Duodenal mucosa (tissue), 2 donors: ENCODE data around the gene ATG4B.

Experiments
- H3K27ac ChIP-seq: one replicate; pipeline ENCODE4 v1.7.0; 2013; ENCODE audit warnings: low read depth, low read length
- H3K27me3 ChIP-seq, 2 donors: one replicate each; pipeline ENCODE4 v1.7.0; 2013; ENCODE audit warnings: low read length in 2 of 2, control low read depth in 1 of 2; ENCODE audit not compliant: insufficient read depth in 2 of 2, control insufficient read depth in 1 of 2
- H3K36me3 ChIP-seq, 2 donors: one replicate each; pipeline ENCODE4 v1.7.0; 2013; ENCODE audit warnings: low read length in 2 of 2, control low read depth in 1 of 2; ENCODE audit not compliant: insufficient read depth in 2 of 2, control insufficient read depth in 1 of 2
- H3K4me1 ChIP-seq, 2 donors: one replicate each; pipeline ENCODE4 v1.7.0; 2013; ENCODE audit warnings: low read length in 2 of 2, control low read depth in 1 of 2; ENCODE audit not compliant: insufficient read depth in 2 of 2, control insufficient read depth in 1 of 2
- H3K4me3 ChIP-seq, 2 donors: one replicate each; pipeline ENCODE4 v1.7.0; 2013; ENCODE audit warnings: low read length in 2 of 2, low read depth in 1 of 2
- H3K9ac ChIP-seq, 2 donors: one replicate each; pipeline ENCODE4 v1.7.0; 2013; ENCODE audit warnings: low read length in 2 of 2, low read depth in 1 of 2
- H3K9me3 ChIP-seq, 2 donors: one replicate each; pipeline ENCODE4 v1.7.0; 2013; ENCODE audit warnings: low read length in 2 of 2, control low read depth in 1 of 2; ENCODE audit not compliant: control insufficient read depth in 1 of 2

Gene ATG4B

DNA sequence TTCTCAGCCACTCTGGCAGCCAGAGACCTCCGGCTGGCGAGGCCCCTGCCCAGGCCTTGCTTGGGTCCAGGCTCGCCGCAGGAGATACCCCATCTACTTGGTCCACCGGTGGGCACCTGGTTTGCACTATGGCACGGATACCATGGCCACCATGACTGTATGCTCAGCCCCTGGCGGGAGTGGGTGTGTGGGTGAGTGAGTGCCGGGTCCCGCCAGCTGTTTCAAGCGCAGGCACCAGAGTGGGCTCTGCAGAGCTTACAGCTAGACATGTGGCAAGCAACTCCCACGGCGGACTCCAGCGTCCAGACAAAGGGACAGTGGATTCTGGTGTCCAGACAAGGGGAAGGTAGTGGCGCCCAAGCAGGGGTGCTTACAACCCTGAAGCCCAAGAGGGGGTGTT is 1.4 kb downstream of the ATG4B start:
- Histone ChIP-seq H3K4me1 (peaks cover 29% of the 10 kb centered on the region in 2 donors), H3K9me3 (no peaks in the 10 kb centered on the region), H3K4me3 (peak overlapping the region in 1 of 2 donors; percentile 92), H3K27me3 (no peaks in the 10 kb centered on the region), H3K27ac (no peak overlapping the region), H3K36me3 (peaks cover 0 to 6% of the 10 kb centered on the region in 2 donors), H3K9ac (no peak overlapping the region)

DNA sequence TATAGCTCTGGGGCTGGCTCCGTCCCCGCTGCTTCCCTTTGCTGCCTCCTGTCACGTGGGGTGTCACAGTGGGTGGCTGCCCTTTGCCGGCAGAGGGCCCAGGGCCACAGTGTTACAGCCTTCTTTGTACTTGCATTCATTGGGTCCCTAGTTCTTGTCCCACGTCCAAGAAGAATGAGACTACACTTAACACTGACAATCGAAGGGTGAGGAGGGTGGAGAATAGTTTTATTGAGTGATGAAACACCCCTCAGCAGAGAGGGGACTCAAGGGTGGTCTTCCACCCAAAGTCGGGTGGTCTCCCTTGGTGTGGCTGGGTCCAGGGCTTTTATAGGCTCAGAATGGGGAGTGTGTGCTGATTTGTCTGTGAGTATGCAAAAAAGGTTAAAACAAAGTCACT is 1.9 kb downstream of the ATG4B start:
- peaks cover 0 to 3% of the 10 kb centered on the region in 2 donors for H3K36me3 ChIP-seq
- H3K4me1 ChIP-seq = peaks cover 29% of the 10 kb centered on the region in 2 donors
- no peak overlapping the region for H3K27ac ChIP-seq
- H3K9ac ChIP-seq = no peak overlapping the region
- H3K27me3 ChIP-seq = no peaks in the 10 kb centered on the region
- H3K9me3 ChIP-seq = no peaks in the 10 kb centered on the region
- H3K4me3 ChIP-seq = peak overlapping the region in 1 of 2 donors; percentile 92

DNA sequence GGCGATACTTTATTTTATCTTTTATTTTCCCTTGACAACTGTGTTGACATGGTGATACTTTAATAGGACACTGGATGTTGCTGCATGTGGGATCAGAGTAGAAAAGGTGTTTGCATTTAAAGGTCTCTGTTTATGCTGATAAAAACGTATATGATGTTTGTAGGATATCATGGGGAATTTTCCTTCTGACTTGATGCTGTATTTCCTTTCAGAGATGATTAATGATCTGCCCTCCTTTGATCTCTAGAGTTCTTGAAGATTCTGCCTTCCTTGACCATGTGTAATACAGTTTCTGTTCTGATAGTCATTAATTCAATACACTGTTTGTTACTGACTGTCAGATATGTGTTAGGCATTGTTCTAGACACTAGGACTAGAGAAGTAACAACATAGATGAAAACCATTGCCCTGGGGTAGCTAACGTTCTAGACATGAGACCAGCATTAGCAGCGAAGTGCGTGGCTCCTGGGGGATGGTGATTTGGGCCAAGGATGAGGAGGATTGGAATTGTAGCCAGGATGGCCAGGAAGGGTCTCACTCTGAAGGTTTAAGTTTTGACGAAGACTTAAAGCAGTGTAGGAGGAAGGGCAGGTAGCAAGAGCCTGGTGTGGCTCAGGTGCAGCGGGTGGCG is 2.8 kb downstream of the ATG4B start:
- no peak overlapping the region for H3K4me3 ChIP-seq
- no peaks in the 10 kb centered on the region for H3K27me3 ChIP-seq
- no peaks in the 10 kb centered on the region for H3K9me3 ChIP-seq
- H3K4me1 ChIP-seq = peaks cover 25 to 29% of the 10 kb centered on the region in 2 donors
- H3K36me3 ChIP-seq = peaks cover under 1 to 3% of the 10 kb centered on the region in 2 donors
- H3K27ac ChIP-seq = no peak overlapping the region
- no peak overlapping the region for H3K9ac ChIP-seq

DNA sequence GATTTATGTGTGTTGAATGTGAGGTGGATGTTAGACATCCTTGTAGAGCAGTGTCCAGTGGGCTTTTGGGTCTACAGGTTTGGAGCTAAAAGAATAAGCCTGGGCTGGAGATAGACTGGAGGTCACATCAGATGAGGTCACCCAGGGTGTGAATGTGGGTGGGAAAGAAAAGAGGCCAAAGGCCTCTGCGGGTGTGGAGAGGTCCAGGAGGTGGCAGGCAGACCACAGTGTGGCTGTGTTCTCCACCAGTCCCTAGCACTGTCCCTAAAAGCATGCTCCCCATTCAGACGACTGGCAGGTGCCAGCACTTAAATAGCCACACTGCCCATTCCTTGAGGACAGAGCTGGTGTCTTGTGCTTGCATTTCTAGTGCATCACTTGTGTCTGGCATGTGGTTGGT is 4.1 kb downstream of the ATG4B start:
- H3K4me1 ChIP-seq = peaks cover 19 to 24% of the 10 kb centered on the region in 2 donors

DNA sequence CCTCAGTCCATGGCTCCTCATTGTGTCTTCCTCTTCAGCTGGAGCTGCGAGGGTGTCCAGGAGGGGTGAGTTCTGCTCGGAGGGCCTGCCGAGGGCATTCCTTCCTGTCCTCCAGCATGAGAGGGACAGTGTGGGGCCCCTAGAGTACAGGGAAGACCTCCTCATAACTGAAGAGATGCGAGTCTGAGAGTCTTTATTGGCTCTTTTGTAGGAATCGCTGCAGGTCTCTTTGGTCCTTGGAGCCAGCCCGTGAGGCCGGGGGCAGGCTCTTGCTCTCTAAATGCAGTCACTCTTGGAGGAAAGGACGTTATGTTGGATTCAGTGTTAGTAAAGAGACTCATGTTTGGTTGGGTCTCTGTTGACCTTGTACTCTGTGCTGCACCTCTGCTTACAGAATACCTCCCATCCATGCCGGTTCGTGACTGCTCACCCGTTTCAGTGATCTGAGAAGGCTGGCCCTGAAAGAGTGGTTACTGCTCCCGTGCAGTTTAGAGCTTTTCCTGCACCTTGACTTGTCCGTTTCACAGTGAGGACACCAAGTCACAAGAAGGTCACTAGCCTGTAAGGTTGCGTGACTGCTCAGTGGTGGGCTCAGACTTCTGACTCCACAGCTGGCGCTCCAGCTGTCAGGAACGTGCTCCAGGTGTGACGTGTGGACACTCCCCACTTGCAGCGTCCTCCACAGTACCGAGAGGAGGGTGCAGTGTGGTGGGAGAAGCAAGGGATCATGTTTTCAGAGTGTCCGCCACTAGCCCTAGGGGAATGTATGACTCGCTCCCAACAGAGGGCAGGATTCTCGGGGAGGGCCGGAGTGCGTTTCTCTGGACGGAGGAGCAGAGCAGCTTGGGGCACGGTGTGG is 7.8 kb downstream of the ATG4B start:
- no peak overlapping the region for H3K9ac ChIP-seq
- peaks cover 3 to 12% of the 10 kb centered on the region in 2 donors for H3K4me1 ChIP-seq
- H3K27me3 ChIP-seq = no peaks in the 10 kb centered on the region
- H3K9me3 ChIP-seq = no peaks in the 10 kb centered on the region
- no peak overlapping the region for H3K4me3 ChIP-seq
- H3K36me3 ChIP-seq = peaks cover 2 to 4% of the 10 kb centered on the region in 2 donors
- no peak overlapping the region for H3K27ac ChIP-seq

More for the DNA sequence above, 4.1 kb downstream of the ATG4B start:
- Histone ChIP-seq H3K4me3 (no peak overlapping the region), H3K9ac (no peak overlapping the region), H3K27me3 (no peaks in the 10 kb centered on the region), H3K9me3 (no peaks in the 10 kb centered on the region), H3K36me3 (peaks cover 3 to 4% of the 10 kb centered on the region in 2 donors), H3K27ac (no peak overlapping the region)

DNA sequence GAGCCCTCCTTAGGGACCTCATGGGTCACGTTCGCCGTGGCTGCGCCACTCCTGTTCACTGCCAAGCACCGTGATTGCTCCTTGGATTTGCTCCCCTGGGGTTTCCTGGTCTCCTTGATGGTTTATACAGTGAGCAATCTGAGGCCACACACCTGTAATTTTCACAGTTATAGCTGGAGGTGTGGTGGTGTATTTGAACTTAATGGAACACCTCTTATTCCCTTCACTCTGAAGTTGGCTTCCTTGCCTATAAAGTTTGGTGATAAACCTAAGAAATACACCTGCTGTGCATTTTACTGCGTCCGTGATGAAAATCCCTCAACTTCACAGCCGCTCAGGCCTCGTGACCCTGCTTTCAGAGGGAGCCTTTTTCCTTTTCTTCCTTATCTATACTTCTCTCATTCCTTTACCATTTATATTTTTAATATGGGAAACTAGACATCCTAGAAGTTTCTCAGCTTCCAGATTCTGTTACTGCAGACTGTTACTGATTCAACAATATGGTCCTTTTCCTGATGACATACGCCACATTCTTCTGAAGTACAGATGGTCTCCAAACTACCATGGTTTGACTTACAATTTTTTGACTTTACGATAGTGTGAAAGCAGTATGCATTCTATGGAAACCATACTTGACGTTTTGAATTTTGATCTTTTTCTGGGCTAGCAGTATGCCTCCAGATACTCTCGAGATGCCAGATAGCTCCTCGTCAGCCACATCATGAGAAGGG is 8.6 kb downstream of the ATG4B start:
- no peaks in the 10 kb centered on the region for H3K27me3 ChIP-seq
- peaks cover 5 to 6% of the 10 kb centered on the region in 2 donors for H3K4me1 ChIP-seq
- no peak overlapping the region for H3K27ac ChIP-seq
- H3K9ac ChIP-seq = no peak overlapping the region
- peaks cover 4 to 6% of the 10 kb centered on the region in 2 donors for H3K36me3 ChIP-seq
- H3K9me3 ChIP-seq = no peaks in the 10 kb centered on the region
- no peak overlapping the region for H3K4me3 ChIP-seq

DNA sequence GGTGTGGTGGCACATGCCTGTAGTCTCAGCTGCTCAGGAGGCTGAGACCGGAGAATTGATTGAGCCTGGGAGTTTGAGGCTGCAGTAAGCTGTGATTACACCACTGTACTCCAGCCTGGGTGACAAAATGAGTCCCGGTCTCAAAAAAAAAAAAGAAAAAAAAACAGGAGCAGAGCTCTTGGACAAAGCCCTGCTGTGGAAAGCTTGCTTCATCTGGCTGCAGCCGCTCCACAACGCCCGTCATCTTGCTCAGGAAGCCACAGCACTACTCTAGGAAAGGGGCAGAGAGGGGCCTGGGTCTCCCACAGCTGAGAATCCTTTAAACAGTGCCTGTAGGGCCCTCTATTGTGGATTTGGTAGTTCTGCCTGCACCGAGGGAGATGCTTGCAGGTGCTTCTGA is 11.0 kb downstream of the ATG4B start:
- no peaks in the 10 kb centered on the region for H3K27me3 ChIP-seq
- no peak overlapping the region for H3K4me3 ChIP-seq
- H3K36me3 ChIP-seq = peaks cover 14 to 29% of the 10 kb centered on the region in 2 donors
- peaks cover 0 to 5% of the 10 kb centered on the region in 2 donors for H3K4me1 ChIP-seq
- H3K27ac ChIP-seq = no peak overlapping the region
- H3K9ac ChIP-seq = no peak overlapping the region
- H3K9me3 ChIP-seq = no peaks in the 10 kb centered on the region

DNA sequence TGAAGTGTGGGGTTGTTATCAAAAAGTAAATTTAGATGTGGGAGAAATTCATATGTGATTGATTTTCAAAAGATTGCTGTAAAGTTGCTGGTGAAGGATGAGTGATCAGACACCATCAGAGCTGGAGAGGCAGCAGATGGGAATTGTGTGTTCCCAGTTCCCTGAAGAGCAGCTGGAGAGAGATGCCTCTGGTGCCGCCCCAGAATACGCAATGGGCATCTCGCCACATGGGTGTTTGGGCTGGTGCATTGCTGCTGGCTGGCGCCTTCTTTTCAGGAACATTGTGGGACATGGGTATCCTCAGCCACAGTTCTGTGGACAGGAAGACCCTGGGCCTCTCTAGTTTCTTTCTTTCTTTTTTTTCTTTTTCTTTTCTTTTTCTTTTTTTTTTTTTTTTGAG is 11.9 kb downstream of the ATG4B start:
- no peaks in the 10 kb centered on the region for H3K27me3 ChIP-seq
- H3K27ac ChIP-seq = no peak overlapping the region
- H3K36me3 ChIP-seq = peaks cover 15 to 34% of the 10 kb centered on the region in 2 donors

DNA sequence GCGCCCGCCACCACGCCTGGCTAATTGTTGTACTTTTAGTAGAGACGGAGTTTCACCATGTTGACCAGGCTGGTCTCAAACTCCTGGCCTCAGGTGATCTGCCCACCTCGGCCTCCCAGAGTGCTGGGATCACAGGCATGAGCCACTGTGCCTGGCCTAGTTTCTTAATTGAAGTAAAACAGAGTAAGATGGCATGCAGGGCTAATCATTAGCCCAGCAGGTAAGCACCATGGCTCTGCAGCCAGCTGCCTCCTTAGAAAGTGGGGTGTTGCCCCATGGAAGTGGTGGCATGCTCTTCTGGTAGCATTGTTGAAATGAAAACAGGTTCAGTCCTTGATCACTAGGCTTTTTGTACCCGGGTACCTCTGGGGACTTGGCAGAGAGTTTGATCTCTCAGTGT is 12.4 kb downstream of the ATG4B start:
- H3K4me1 ChIP-seq = peaks cover 0 to 5% of the 10 kb centered on the region in 2 donors
- no peaks in the 10 kb centered on the region for H3K9me3 ChIP-seq
- H3K36me3 ChIP-seq = peaks cover 20 to 40% of the 10 kb centered on the region in 2 donors

More for the DNA sequence above, 11.9 kb downstream of the ATG4B start:
- no peak overlapping the region for H3K9ac ChIP-seq
- peaks cover 0 to 5% of the 10 kb centered on the region in 2 donors for H3K4me1 ChIP-seq
- no peaks in the 10 kb centered on the region for H3K9me3 ChIP-seq
- H3K4me3 ChIP-seq = no peak overlapping the region

DNA sequence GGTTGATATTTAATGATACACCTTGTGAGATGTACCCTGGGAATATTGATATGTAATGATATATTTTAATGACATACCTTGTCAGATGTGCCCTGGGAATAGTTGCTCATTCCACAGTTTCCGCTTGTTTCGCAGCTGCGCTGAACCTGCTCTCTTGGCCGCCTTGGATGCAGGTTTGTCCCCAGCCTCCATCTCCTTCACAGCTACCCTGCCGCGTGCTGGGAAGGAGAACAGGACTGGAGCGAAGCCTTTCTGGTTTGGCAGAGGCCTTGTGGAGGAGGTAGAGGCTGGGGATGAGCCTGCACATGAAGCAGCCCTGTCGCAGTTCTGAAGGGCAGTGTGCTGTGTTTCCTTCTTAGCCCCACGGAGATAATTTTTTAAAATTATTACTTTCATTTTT is 14.6 kb downstream of the ATG4B start:
- Histone ChIP-seq H3K36me3 (peaks cover 17 to 58% of the 10 kb centered on the region in 2 donors), H3K4me1 (peaks cover 0 to 5% of the 10 kb centered on the region in 2 donors), H3K9me3 (no peaks in the 10 kb centered on the region), H3K4me3 (no peak overlapping the region), H3K27ac (no peak overlapping the region), H3K9ac (no peak overlapping the region), H3K27me3 (no peaks in the 10 kb centered on the region)

More for the DNA sequence above, 12.4 kb downstream of the ATG4B start:
- H3K27me3 ChIP-seq = no peaks in the 10 kb centered on the region
- no peak overlapping the region for H3K9ac ChIP-seq
- no peak overlapping the region for H3K4me3 ChIP-seq
- H3K27ac ChIP-seq = no peak overlapping the region
